Kidney (tissue), 14 donors: Measurements from ENCODE around the gene SUGP2. TPM values are rescaled to one million over a fixed set of nuclear protein-coding genes. Genes with fewer than 3 reads are reported as not detected.

ENCODE experiments used
- DNase-seq, 5 donors: peaks; one replicate each; pipeline ENCODE4 v3.0.0-alpha.2; 2013 to 2020
- FAIRE-seq: peaks from 2 replicates; lab custom pipeline; 2012; peaks lifted over from hg19 to GRCh38; lab: Jason Lieb, UNC
- H3K27ac ChIP-seq, 2 donors: one replicate each; pipeline ENCODE4 v1.7.0; 2013; ENCODE audit warnings: low read depth in 2 of 2, low read length in 2 of 2, inconsistent platforms in 1 of 2
- H3K27me3 ChIP-seq: one replicate; pipeline ENCODE4 v1.7.1; 2013; ENCODE audit warnings: low read length, inconsistent platforms; ENCODE audit not compliant: control insufficient read depth, insufficient read depth
- H3K36me3 ChIP-seq, 3 donors: one replicate each; pipeline versions ENCODE4 v1.7.0 to v1.7.1; 2013; ENCODE audit warnings: low read length in 3 of 3, control low read depth in 1 of 3, inconsistent platforms in 1 of 3; ENCODE audit not compliant: insufficient read depth in 3 of 3, control insufficient read depth in 2 of 3
- H3K4me1 ChIP-seq, 3 donors: one replicate each; pipeline versions ENCODE4 v1.7.0 to v1.7.1; 2013; ENCODE audit warnings: low read length in 3 of 3, inconsistent platforms in 1 of 3, low read depth in 1 of 3; ENCODE audit not compliant: control insufficient read depth in 2 of 3, insufficient read depth in 2 of 3
- H3K4me3 ChIP-seq, 3 donors: one replicate each; pipeline versions ENCODE4 v1.7.0 to v1.8.1; 2013; ENCODE audit warnings: low read length in 3 of 3, control low read depth in 1 of 3, inconsistent platforms in 1 of 3
- H3K9ac ChIP-seq, 3 donors: one replicate each; pipeline versions ENCODE4 v1.7.0 to v1.7.1; 2013; ENCODE audit warnings: low read length in 3 of 3, control low read depth in 1 of 3, inconsistent platforms in 1 of 3
- H3K9me3 ChIP-seq, 3 donors: one replicate each; pipeline versions ENCODE4 v1.7.0 to v1.7.1; 2013; ENCODE audit warnings: low read length in 3 of 3, control low read depth in 1 of 3, inconsistent platforms in 1 of 3; ENCODE audit not compliant: control insufficient read depth in 2 of 3, insufficient read depth in 1 of 3
- intact Hi-C: fragments of 100-400 bp; cut with DNase I; formaldehyde crosslinking; loops from one replicate; pipeline ENCODE4 v1.11.1; 2022
- polyA plus RNA-seq: library from polyadenylated mRNA; stranded (reverse); fragments of 350-450 nt; fragmentation: Illumina TruSeq; extraction: RNeasy Lipid Tissue Mini Kit (QIAGEN cat#74804); gene quantifications from one replicate; pipeline ENCODE4 v1.2.3, GENCODE V29; 2014; ENCODE audit warnings: low read depth, low replicate concordance; ENCODE audit not compliant: insufficient read depth
- total RNA-seq: library from RNA; stranded (reverse); fragmentation: NEBNext Ultra II Directional; extraction: Animal tissue kit (Norgen Biotek cat#: 25700); gene quantifications from one replicate; pipeline ENCODE4 v1.2.1, GENCODE V29; 2021
- TF ChIP-seq, protein P1 (sequence below): IDR thresholded peaks from 3 replicates; pipeline ENCODE4 v1.5.1; 2012; ENCODE audit warnings: mild to moderate bottlenecking, moderate library complexity, borderline replicate concordance; ENCODE audit not compliant: insufficient read depth; ENCODE audit errors: extremely low read depth
- donor health status: control.
- donor health status: control.
- donor health status: control.
- donor health status: control.
- donor health status: control.
- donor health status: DM: yes; HTN: yes; CAD: no.
- donor health status: Normal renal cell carcinoma (clear cell type).

Gene SUGP2
- total and polyA plus RNA-seq, 2 donors from 2014 or later: 47.5 to 74.1 TPM

DNA sequence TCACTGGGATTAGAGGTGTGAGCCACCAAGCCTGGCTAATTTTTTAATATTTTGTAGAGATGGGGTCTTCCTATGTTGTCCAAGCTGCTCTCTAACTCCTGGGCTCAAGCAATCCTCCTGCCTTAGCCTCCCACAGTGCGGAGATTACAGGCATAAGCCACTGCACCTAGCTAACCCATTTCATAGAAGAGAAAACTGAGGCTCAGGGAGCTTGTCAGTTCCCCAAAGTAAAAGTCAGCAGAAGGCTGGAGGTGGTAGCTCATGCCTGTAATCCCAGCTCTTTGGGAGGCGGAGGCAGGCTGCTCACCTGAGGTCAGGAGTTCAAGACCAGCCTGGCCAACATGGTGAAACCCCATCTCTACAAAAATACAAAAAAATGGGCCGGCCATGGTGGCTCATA lies 83.5 kb downstream of the SUGP2 start:
- intact Hi-C loops: no loop called here
- TF ChIP-seq, protein P1, sequence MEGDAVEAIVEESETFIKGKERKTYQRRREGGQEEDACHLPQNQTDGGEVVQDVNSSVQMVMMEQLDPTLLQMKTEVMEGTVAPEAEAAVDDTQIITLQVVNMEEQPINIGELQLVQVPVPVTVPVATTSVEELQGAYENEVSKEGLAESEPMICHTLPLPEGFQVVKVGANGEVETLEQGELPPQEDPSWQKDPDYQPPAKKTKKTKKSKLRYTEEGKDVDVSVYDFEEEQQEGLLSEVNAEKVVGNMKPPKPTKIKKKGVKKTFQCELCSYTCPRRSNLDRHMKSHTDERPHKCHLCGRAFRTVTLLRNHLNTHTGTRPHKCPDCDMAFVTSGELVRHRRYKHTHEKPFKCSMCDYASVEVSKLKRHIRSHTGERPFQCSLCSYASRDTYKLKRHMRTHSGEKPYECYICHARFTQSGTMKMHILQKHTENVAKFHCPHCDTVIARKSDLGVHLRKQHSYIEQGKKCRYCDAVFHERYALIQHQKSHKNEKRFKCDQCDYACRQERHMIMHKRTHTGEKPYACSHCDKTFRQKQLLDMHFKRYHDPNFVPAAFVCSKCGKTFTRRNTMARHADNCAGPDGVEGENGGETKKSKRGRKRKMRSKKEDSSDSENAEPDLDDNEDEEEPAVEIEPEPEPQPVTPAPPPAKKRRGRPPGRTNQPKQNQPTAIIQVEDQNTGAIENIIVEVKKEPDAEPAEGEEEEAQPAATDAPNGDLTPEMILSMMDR: no peak
- Histone ChIP-seq H3K27me3 (no peaks in the 10 kb centered on the region), H3K4me3 (no peak overlapping the region), H3K9me3 (no peaks in the 10 kb centered on the region), H3K36me3 (no peaks in the 10 kb centered on the region), H3K4me1 (no peaks in the 10 kb centered on the region), H3K9ac (no peak overlapping the region), H3K27ac (no peak overlapping the region)
- DNase-seq (no peak), FAIRE-seq (no peak)

DNA sequence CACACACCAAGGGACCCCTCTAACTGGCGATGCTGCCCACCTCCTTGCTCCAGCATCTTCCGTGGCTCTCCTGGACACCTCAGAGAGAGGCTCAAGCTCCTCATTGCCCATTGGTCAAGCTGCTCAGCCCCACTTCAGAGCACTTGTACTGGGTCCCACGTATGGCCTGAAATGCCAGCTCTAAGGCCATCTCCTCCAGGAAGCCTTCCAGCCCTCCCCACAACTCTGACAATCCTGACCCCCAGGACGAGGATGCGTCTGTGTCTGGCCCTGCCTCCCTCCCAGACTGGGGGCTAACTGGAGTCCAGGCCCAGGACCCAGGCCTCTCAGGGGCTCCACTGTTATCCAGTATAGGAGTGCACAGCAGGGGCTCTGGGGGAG lies 84.4 kb downstream of the SUGP2 start:
- DNase-seq: no peak
- intact Hi-C loops: no loop called here
- no peaks in the 10 kb centered on the region for H3K4me1 ChIP-seq
- TF ChIP-seq, protein P1: no peak
- H3K9me3 ChIP-seq: no peaks in the 10 kb centered on the region
- no peak overlapping the region for H3K4me3 ChIP-seq
- H3K9ac ChIP-seq: no peak overlapping the region
- no peak overlapping the region for H3K27ac ChIP-seq
- H3K27me3 ChIP-seq: no peaks in the 10 kb centered on the region
- FAIRE-seq: no peak
- H3K36me3 ChIP-seq: no peaks in the 10 kb centered on the region

DNA sequence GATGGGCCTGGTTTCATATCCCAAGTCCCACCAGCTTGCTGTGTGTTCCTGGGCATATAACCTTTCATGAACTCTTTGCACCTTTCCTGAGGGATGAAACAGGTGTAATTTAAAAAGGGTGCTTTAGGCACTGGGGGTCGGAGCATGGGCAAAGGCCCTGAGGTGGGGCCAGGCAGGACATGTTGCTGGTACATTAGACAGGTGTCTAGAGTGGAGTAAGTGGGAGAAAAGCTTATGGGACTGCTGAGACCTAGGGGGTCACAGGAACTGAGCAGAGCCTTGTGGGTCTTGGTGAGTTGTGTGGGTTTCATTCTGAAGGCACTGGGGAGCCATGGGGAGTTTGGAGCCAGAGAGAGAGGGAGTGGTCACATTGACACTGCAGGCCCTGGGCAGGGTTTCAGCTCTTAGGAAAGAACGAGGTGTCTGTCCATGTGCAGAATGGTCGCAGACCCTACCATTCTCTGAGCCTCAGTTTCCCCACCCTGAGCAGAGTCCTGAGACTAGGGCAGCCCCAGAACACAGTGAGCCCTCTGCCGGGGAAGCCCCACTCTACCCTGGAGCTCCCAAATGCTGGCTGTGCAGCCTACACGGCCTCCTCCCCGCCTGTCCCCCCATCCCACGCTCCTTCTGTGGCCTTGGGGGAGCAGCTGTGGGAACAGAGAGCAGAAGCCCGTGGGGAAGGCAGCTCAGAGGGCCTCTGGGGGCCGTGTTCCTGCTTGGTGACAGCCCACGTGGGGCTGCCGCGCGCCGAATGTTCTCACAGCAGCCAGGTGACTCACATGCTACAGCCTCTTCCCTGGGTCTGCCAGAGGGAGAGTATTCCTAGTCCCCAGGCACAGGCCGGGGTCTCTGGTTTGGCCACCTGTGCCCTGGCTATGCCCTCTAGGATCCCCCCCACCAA lies 85.0 kb downstream of the SUGP2 start:
- no peaks in the 10 kb centered on the region for H3K36me3 ChIP-seq
- H3K27me3 ChIP-seq: no peaks in the 10 kb centered on the region
- no peak overlapping the region for H3K9ac ChIP-seq
- no peaks in the 10 kb centered on the region for H3K4me1 ChIP-seq
- FAIRE-seq (no peak), DNase-seq (no peak)
- TF ChIP-seq, protein P1: no peak
- intact Hi-C loops: no loop called here
- H3K4me3 ChIP-seq: no peak overlapping the region
- no peaks in the 10 kb centered on the region for H3K9me3 ChIP-seq
- no peak overlapping the region for H3K27ac ChIP-seq

DNA sequence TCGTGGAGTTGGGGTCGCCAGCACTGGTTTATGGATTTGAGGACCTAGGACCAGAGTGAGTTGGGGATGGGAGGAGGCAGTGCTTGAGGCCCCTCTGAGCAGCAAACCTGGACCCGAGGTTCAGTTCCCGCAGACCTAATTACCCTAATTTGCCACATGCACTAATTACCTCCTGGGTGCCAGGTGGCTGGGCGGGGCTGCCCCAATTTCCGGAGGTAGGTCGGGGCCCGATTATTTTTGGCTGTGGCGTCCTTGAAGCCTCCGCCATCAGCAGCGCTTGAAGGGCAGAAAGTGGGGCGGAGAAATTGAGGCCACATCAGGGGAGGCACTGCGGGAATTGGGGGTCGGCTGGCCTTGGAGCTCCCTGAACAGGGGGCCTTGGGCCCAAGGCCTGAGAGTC lies 86.4 kb downstream of the SUGP2 start:
- no peaks in the 10 kb centered on the region for H3K4me1 ChIP-seq
- no peaks in the 10 kb centered on the region for H3K36me3 ChIP-seq
- H3K9ac ChIP-seq: no peak overlapping the region
- no peaks in the 10 kb centered on the region for H3K9me3 ChIP-seq
- DNase-seq (no peak), FAIRE-seq (no peak)
- intact Hi-C loops: no loop called here
- H3K4me3 ChIP-seq: no peak overlapping the region
- H3K27me3 ChIP-seq: no peaks in the 10 kb centered on the region
- TF ChIP-seq, protein P1: no peak
- H3K27ac ChIP-seq: no peak overlapping the region
